Lower leg skin (tissue), 4 donors: Measurements from ENCODE around the gene SLC8A2. TPM values are rescaled to one million over a fixed set of nuclear protein-coding genes. Genes with fewer than 3 reads are reported as not detected.

ENCODE experiments used
- DNase-seq, 2 donors: peaks; one replicate each; pipeline ENCODE4 v3.0.0-alpha.2; 2019; ENCODE audit warnings: low spot score in 2 of 2
- H3K4me3 ChIP-seq: fragments of 200-600 bp; sonication (generic); 2 replicates; pipeline ENCODE4 v1.5.1; 2017; ENCODE audit warnings: mild to moderate bottlenecking, low read depth; ENCODE audit not compliant: poor library complexity, severe bottlenecking
- POLR2A ChIP-seq, 2 donors: fragments of 450-650 bp; IDR thresholded peaks; one replicate each; pipeline ENCODE4 v1.6.1; 2016 to 2017; ENCODE audit warnings: antibody characterized with exemption in 2 of 2, mild to moderate bottlenecking in 1 of 2, moderate library complexity in 1 of 2
- WGBS, 2 donors: methylation state at CpG; one replicate each; pipeline ENCODE4 v1.1.5; 2018; 5-methylcytosine and 5-hydroxymethylcytosine counted together
- intact Hi-C: fragments of 100-400 bp; cut with DNase I; formaldehyde crosslinking; loops from one replicate; pipeline ENCODE4 v1.15.0; 2023; ENCODE audit warnings: low total_unique reads
- total RNA-seq, 4 donors: library from RNA; depleted of rRNA; stranded (reverse); fragments of >200 nt; gene quantifications; one replicate each; pipeline ENCODE4 v1.1.0, GENCODE V29; 2016
- TF ChIP-seq, protein P1 (sequence below), 3 donors: fragments of 450-650 bp; IDR thresholded peaks; one replicate each; pipeline ENCODE4 v1.5.1; 2016; ENCODE audit warnings: antibody characterized with exemption in 3 of 3, mild to moderate bottlenecking in 3 of 3, moderate library complexity in 2 of 3

The SLC8A2 gene
- total RNA-seq, 4 donors from 2014 or later = 0.38 to 2.3 (median 1.6) TPM; not detected in 1

GRCh38 chr19:47481460-47482052 lies 9.9 kb upstream of the SLC8A2 start:
- intact Hi-C loops = no loop called here
- WGBS, 2 donors = 91 to 95% methylated on average over 4 of the region's 4 CpGs
- no peak for DNase-seq
- no peak for TF ChIP-seq POLR2A (IDR thresholded peaks at IDR 0.05)
- TF ChIP-seq, protein P1, sequence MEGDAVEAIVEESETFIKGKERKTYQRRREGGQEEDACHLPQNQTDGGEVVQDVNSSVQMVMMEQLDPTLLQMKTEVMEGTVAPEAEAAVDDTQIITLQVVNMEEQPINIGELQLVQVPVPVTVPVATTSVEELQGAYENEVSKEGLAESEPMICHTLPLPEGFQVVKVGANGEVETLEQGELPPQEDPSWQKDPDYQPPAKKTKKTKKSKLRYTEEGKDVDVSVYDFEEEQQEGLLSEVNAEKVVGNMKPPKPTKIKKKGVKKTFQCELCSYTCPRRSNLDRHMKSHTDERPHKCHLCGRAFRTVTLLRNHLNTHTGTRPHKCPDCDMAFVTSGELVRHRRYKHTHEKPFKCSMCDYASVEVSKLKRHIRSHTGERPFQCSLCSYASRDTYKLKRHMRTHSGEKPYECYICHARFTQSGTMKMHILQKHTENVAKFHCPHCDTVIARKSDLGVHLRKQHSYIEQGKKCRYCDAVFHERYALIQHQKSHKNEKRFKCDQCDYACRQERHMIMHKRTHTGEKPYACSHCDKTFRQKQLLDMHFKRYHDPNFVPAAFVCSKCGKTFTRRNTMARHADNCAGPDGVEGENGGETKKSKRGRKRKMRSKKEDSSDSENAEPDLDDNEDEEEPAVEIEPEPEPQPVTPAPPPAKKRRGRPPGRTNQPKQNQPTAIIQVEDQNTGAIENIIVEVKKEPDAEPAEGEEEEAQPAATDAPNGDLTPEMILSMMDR (IDR thresholded peaks at IDR 0.05) = no peak
- H3K4me3 ChIP-seq = no peak overlapping the region

- WGBS, 2 donors = 86 to 88% methylated on average over 16 of the region's 16 CpGs
- intact Hi-C loops = no loop called here
Observed at GRCh38 chr19:47480658-47481057, 9.0 kb upstream of the SLC8A2 start.

DNA sequence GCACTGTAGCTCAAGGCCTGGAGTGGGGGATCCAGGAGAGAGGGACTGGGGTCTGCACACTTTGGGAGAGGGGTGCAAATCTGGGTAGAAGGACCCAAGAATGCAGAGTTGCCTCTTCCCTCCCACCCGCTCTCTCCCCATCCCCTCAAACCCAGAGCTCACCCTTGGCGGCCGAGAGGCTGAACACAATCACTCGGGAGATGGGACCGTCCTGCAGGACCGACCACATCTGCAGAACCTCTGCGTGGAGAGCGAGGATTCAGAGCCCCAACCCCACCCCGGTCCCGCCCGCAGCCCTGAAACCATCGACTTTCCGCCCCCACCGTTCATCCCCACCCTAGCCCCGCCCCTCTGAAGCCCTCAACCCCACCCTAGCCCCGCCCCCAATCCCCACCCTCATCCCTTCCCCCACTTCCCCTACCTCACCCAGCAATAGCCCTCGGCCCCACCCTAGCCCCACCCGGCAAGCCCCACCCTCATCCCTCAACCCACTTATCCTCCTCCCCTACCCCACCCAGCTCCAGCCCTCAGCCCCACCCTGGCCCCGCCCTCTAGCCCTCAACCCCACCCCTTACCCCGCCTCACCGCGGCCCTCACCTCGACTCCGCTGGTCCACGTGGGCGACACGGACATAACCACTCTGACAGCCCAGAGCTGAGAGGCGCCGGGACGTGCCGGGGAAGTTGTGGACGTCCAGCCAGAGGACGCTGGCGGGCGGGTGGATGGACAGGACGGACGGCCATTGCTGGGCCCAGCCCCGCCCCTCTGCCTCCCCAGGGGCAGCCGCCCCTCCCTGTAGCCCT lies 8.2 kb upstream of the SLC8A2 start:
- intact Hi-C loops = no loop called here
- H3K4me3 ChIP-seq = no peak overlapping the region
- WGBS, 2 donors = 24 to 43% methylated on average over 22 to 24 of the region's 39 CpGs
- TF ChIP-seq, protein P1 (IDR thresholded peaks at IDR 0.05) = no peak
- TF ChIP-seq POLR2A (IDR thresholded peaks at IDR 0.05) = no peak
- DNase-seq = no peak

More at GRCh38 chr19:47480658-47481057, 9.0 kb upstream of the SLC8A2 start:
- no peak overlapping the region for H3K4me3 ChIP-seq
- TF ChIP-seq, protein P1 (IDR thresholded peaks at IDR 0.05) = no peak
- TF ChIP-seq POLR2A (IDR thresholded peaks at IDR 0.05) = no peak
- no peak for DNase-seq

- no peak overlapping the region for H3K4me3 ChIP-seq
- 85 to 88% methylated on average over 16 of the region's 17 CpGs for WGBS, 2 donors
- intact Hi-C loops = no loop called here
- DNase-seq = no peak
- TF ChIP-seq, protein P1 (IDR thresholded peaks at IDR 0.05) = no peak
- TF ChIP-seq POLR2A (IDR thresholded peaks at IDR 0.05) = no peak
Observed at GRCh38 chr19:47476438-47476972, 4.8 kb upstream of the SLC8A2 start.

DNA sequence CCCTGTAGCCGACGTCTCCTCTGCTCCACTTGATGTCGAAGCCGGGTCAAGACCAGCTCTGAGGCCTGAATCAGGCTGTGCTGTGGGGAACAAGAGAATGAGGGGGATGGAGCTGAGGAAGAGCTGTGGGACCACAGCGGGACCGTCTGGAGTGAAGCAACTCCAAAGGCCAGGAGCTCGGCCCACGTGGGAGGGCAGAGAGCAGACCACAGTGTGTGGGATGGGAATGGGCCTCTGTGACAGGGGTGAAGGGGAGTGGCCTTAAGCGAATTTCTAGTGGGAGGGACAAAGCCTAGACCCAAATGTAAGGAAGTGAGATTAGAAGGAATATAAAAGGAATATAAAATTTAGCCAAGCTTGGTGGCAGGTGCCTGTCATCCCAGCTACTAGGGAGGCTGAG lies 3.8 kb upstream of the SLC8A2 start:
- TF ChIP-seq, protein P1 (IDR thresholded peaks at IDR 0.05) = no peak
- TF ChIP-seq POLR2A (IDR thresholded peaks at IDR 0.05) = no peak
- H3K4me3 ChIP-seq = no peak overlapping the region
- DNase-seq = no peak
- WGBS, 2 donors = 79 to 84% methylated on average over 9 of the region's 9 CpGs
- intact Hi-C loops = no loop called here
